HG03439 (cell line): ENCODE data around the gene KMT2C.
"Not testable (repeated sequence)": the region's sequence is repeated elsewhere in the genome, so short reads cannot be mapped to it uniquely, and the experiment has no call there.

Experiments
- ATAC-seq: cut with Tn5 transposase; IDR thresholded peaks from one replicate; pipeline ENCODE4 v1.9.1; 2021; ENCODE audit warnings: mild to moderate bottlenecking, moderate library complexity; ENCODE audit not compliant: unreplicated experiment

The KMT2C gene

GRCh38 chr7:152365982-152366603 lies 69.7 kb downstream of the KMT2C start:
- ATAC-seq: no peak

DNA sequence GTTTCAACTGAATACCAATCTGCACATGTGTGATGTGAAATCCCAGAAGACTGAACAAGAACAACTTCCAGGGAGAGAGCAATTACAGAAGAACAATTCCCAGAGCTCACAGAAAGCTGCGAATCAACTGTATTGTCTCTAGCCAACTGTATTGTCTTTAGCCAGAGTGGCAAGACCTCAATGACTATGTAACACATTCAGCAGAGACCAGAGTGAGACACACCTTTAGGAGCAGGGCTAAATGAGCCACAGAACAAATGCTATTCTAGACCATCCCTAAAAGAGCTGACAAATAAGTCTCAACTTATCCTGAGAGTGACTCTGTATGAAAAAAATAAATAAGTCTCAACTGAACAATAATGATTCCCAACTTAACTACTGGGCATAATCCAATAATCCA lies 72.0 kb downstream of the KMT2C start:
- ATAC-seq: no peak

DNA sequence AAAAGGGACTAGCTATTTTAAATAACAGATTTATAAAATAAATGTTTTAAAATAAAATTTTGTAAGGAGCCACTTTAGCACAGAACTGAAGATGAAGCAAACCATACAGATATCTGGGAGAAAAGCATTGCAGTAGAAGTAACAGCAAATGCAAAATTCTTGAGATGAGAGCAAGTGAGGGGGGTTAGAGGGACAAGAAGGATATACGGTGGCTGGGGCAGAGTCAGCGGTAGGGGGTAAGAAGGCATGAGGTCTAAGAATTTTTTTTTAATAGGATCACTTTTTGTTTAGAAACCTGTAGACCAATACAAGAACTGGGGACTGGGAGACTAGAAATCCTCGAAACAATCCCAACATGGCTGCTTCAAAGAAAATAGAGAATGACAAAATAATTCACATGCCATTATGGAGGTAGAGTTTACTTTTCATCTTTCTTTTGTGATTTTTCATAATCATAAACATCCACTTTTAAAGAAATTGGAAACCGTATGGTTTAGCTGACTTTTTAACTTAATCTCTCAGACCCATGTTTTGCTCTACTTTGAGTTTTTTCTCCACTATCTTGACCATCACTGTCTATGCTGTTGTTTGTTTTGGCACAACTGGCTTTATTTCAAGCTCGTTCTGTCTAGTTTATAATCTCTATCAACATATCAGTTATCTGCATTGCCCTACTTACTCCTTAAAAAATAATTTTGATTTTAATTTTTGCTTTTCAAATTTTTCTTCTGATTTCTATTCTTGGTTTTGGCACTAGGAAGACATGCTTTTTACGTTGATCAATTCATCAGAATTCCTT lies 73.5 kb downstream of the KMT2C start:
- no peak for ATAC-seq

GRCh38 chr7:152355474-152356057 lies 80.2 kb downstream of the KMT2C start:
- peak; percentile 51 for ATAC-seq

DNA sequence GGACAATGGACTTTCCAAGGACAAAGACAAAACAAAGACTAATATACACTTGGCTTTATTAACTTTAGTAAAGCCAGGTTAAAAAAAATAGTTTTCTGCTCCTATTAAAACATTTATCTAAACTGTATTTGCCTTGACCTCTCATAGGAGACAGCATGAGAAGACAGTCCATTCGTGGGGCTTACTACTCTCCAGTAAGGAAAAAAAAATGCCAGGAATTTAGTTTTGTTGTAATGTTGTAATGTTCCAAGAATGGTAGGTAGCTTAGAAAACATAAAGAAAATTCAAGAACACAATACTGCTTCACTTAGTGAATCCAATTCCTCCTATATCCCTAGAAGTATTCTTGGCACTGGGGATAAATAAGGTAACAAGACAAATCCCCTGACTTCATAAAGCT lies 81.7 kb downstream of the KMT2C start:
- no peak for ATAC-seq

DNA sequence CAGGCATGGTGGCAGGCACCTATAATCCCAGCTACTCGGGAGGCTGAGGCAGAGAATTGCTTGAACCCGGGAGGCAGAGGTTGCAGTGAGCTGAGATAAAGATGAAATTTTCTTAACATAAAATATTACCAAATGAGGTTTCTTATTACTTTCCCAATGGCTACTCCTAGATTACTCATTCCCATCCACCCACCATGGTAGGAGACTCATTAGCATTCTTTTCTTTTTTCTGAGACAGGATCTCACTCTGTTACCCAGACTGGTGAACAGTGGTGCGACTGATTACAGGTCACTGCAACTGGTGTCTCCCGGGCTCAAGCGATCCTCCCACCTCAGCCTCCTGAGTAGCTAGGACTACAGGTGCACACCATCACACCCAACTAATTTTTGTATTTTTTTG lies 82.5 kb downstream of the KMT2C start:
- not testable (repeated sequence) for ATAC-seq

- not testable (repeated sequence) for ATAC-seq
These were observed 84.1 kb downstream of the KMT2C start for GRCh38 chr7:152351747-152352146.

DNA sequence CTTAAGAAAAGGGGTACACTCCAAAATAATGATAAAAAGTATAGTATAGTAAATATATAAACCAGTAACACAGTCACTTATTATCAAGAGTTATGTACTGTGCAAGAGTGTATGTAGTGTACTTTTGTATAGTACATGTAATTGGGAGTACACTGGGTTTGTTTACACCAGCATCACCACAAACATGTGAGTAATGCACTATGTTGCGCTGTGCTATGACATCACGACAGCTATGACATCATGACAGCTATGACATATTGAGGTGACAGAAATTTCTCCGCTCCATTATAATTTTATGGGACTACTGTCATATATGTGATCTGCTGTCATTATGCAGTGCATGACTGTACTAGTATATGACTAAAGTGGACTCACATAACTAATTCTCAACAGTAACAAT lies 84.6 kb downstream of the KMT2C start:
- ATAC-seq: no peak

- no peak for ATAC-seq
These were observed 87.9 kb downstream of the KMT2C start for GRCh38 chr7:152347888-152348287.

DNA sequence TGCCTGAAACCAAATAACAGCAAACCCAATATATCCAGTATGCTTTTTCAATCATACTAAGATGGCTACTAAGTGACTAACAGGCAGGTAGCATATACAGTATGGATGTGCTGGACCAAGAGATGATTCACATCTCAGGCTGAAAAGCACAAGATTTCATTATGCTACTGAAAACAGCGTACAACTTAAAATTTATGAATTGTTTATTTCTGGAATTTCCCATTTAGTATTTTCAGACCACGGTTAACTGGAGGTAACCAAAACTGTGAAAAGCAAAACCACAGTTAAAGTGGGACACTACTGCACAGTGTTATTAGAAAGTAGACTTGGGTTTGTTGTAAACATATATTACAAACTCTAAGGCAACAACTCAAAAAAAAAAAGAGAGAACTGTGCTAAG lies 91.5 kb downstream of the KMT2C start:
- ATAC-seq: no peak

GRCh38 chr7:152342796-152343195 lies 93.0 kb downstream of the KMT2C start:
- ATAC-seq: no peak

DNA sequence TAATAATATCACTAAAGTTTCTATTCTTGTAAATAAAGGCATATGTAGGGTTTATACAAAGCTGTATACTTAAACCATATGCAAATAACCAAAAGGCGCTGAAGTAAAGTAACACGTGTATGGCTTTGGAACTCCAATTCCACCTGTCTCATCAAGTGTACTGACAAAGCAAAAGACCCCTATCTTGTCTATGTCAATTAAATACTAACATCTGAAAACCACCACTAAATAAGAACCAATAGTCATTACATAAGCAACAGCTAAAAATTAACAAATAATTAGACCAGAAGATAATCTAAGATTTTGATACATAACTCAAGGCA lies 93.9 kb downstream of the KMT2C start:
- ATAC-seq: no peak

DNA sequence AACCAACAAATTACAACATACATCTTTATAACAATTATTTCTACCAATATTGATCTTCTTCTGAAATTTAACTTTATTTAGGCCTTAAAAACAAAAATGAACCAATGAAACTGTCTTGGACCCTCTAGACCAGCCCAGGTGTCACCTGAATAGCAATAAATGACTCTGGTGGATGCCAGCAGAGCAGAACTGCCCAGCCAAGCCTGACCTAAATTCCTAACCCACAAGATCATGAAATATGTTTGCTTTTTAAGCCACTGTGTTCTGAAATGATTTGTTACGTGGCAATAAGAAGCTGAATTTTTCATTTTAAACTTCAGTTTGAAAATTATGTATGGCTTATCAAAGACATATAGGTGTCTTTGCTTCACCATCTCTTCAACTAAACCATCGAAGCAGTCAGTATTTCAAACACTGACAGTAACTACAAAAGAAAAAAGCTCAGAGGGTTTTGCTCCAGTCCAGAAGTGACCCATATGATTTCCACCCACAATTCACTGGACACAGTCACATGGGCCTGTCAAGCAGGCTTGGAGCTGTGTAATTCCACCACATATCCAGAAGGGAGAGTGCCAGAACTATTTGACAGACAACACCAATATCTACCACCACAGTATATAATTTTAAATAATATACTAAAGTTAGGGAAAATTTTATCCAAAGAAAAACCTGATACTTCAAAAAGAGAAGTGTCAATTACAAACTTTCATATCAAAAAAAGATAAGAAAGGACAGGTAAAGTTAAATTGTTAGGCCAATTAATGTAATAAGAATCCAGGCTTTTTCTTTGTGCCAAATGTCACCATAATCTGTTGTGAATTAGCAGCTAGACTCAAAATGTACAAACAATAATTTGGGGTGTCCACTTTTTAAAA lies 94.5 kb downstream of the KMT2C start:
- ATAC-seq: peak; percentile 53

DNA sequence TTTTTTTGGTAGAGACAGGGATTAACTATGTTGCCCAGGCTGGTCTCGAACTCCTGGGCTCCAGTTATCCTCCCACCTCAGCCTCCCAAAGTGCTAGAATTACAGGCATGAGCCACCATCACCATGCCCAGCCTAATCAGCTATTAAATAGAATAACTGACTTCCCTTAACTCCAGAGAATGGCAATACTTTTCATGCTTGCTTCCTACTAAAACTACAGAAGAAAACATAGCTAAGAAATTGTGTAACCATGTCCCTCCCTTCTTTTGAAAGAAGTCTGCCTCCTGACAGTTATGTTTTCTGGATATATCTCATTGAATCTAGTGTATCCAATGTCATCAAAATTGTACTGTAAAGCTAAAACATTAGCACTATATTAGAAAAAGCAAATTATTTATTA lies 95.6 kb downstream of the KMT2C start:
- ATAC-seq: no peak

DNA sequence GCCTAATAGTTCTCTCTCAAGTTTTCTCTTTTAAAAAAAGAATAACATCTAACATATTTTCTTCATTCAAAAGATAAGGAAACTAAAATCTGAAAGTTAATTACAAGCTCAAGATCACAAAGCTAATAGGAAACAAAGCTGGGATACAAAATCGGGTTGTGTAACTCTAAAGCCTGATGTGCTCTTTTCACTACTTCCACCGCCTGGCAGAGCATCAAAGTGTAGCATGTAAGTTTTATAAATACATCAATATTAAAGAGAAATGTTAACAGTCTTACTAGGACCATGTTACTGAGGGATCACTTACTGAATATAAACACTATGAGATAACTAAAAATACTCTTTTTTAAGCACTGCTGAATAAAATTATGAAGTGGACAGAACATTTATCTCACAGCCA lies 97.2 kb downstream of the KMT2C start:
- ATAC-seq: no peak

- peak; percentile 48 for ATAC-seq
These were observed 98.9 kb downstream of the KMT2C start for GRCh38 chr7:152336754-152337368.

GRCh38 chr7:152335900-152336571 lies 99.8 kb downstream of the KMT2C start:
- peak; percentile 54 for ATAC-seq

GRCh38 chr7:152333134-152333533 lies 102.7 kb downstream of the KMT2C start:
- no peak for ATAC-seq

- ATAC-seq: no peak
These were observed 105.0 kb downstream of the KMT2C start for GRCh38 chr7:152330827-152331226.

DNA sequence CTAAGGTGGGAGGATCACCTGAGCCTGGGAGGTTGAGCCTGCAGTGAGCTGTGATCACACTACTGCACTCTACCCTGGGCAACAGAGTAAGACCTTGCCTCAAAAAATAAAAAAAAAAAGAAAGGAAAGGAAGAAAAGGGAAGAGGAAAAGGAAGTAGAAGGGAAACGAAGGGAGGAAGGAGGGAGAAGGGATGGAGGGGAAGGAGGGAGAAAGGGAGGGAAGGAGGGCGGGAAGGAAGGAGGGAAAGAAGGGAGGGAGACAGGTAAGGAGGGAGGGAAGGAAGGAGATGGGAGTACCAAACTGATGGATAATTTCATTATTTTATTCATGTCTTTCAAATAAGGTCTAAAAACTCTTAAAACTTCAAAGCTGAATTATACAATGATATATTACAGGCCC lies 106.3 kb downstream of the KMT2C start:
- ATAC-seq: no peak
